Stimulated activated CD4-positive, alpha-beta T cell treated with anti-CD3 and anti-CD28 coated beads, Interleukin-4, amount 100 ng/mL, for 4 hours (primary cell): ENCODE data around the gene LMOD1.
"Not testable (repeated sequence)": the region's sequence is repeated elsewhere in the genome, so short reads cannot be mapped to it uniquely, and the experiment has no call there.

Experiments
- DNase-seq, 2 experiments: peaks; one replicate each; pipeline ENCODE4 v3.0.0-alpha.2; 2020

LMOD1 gene

DNA sequence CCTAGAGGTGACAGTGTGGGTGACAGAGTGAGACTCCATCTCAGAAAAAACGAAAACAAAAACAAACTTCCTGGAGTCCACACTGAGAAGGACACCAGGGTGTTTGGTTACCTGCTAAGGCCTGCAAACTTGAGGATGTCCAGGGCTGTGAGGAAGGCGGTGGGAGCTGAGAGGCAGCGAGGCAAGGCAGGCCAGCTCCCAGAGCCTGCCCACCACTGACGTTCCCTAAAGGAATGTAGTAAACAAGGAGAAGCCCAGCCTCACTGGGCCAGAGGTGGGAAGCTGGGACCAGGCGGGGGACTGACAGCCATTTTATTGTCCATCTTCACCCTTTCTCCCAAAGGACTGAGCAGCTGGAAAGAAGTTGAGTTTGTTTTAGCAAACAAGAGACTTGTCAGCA, 33.5 kb downstream of the LMOD1 start:
- DNase-seq = no peak

- DNase-seq = no peak
These were observed 34.3 kb downstream of the LMOD1 start for GRCh38 chr1:201911826-201912571.

- no peak for DNase-seq
These were observed 38.7 kb downstream of the LMOD1 start for GRCh38 chr1:201907621-201908020.

DNA sequence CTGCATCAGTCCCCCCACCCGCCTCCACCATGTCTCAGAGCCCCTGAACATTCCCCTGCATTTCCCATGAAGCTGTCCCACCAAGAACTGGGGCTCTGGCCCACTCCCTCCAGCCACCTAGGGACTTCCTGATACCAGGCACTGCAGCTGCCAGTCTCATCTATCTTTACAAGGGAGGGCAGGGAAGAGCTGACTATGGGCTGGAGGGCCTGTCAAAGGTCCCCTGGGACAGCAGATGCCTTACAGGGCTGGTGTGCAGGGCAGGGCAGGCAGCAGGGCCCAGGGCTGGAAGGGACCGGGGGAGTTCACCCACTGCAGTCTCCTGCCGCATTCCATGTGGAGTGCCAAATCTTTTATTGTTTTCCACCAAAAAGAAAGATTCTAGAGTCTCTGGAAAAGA, 40.0 kb downstream of the LMOD1 start:
- DNase-seq = no peak

DNA sequence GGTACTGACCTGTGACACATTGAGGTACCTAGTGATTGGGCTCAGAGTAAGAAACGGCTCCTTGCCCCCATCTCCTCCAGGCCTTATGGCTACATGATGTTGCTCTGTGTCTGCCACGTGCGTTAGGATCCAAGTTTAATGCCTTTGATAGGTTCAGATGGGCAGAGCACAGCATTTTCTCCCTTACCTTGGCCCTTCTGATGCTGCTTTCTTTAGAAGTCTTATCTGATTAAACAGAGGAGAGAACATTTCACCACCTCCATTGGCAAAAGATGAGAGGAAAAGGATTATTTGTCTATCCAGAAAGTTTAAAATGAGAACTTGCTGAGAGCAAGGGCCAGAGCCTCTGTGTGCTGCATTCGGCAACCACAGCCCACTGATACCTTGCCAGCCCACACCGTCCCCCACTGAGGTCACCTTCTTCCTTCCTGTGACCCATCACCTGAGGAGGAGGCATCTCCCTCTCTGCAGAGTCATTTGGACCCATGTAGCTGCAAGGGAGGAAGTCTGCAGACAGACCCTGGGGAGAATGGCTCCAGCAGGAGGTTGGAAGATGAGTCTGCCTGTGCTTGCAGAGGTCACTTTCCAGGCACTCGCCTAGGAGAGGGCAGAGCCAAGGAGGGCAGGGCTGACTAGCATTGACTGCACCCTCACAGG, 41.0 kb downstream of the LMOD1 start:
- DNase-seq = no peak

- DNase-seq = no peak
These were observed 41.8 kb downstream of the LMOD1 start for GRCh38 chr1:201904579-201904978.

DNA sequence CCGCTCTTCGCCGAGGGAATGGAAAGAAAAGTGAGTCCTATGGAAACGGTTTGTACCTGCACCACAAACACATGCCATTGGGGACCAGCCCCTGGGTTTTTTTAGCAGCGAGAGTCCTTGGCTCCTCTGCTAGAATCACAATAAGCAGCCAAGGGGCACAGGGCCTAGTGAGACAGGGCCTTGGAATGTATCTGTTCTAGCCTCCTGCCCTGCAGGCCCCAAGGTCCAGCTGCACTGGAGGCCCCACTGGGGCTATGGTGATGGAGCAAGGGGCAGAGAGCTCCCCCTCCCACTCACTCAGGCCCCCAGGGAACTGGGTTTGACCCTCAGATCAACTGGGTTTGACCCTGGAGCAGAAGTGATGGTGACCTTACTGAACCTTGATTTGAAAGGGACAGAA, 43.2 kb downstream of the LMOD1 start:
- DNase-seq = no peak

- DNase-seq = no peak
These were observed 44.1 kb downstream of the LMOD1 start for GRCh38 chr1:201902198-201902597.

DNA sequence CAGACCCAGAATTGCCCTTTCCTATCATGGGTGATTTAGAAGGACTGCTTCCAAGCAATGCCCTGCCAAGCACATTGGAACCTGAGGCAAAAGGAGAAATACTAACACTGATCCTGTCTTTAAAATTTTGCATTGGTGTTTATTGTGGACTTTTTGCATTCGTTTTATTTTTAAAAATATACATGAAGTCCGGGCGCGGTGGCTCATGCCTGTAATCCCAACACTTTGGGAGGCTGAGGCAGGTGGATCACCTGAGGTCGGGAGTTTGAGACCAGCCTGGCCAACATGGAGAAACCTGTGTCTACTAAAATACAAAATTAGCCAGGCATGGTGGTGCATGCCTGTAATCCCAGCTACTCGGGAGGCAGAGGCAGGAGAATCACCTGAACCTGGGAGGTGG, 45.3 kb downstream of the LMOD1 start:
- DNase-seq = not testable (repeated sequence)

- no peak for DNase-seq
These were observed 45.9 kb downstream of the LMOD1 start for GRCh38 chr1:201900476-201900875.

DNA sequence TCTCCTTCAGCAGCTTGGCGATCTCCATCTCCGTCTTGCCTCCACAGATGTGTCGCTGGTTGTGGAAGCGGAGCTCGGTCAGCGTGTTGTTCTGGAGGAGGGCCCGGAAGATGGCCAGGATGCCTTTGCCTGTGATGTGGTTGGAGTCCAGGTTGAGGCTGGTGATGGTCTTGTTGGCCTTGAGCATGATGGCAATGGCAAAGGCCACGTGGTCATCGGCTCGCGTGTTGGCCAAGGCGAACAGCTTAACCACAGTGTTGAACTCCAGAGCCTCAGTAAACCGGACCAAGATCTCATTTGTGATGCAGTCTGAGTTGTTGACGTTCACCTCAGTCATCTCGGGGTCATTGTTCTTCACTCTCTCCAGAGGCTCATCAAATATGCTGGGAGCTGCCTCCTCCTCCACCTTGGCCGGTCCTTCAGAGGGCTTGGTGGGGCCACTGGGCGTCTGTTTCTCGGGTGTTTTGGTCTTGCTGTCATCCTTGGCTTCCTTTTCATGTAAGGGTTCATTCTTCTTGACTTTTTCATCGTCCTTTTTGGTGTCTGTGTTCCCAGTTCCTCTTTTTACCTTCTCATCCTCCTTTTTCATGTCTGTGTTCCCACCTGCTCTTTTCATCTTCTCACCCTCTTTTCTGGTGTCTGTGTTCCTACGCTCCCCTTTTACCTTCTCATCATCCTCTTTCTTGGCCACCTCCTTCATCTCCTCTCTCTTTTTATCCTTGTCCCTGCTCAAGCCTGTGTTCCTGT, 46.5 kb downstream of the LMOD1 start:
- DNase-seq = no peak

DNA sequence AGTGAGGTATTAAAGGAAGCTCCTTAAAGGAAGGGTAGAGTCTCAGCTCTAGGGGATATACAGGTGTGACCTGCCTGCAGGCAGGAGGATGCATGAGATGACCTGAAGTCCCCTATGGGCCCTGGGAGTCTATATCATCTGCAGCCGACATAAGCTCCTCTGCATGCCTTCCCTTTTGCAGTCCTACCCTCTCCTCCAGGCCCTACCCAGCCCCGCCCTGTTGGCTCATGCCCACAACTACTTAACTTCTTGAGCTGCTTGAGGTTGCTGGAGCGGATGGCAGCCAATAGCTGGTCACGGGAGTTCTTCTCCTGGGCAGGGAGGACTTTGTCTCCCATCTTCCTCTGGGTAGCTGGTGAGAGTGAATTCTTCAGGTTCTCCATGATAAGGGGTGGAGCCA, 47.4 kb downstream of the LMOD1 start:
- no peak for DNase-seq

GRCh38 chr1:201898240-201898894, 48.0 kb downstream of the LMOD1 start:
- no peak for DNase-seq

GRCh38 chr1:201896951-201897391, 49.4 kb downstream of the LMOD1 start:
- no peak for DNase-seq

- DNase-seq = peak; percentile 74 to 75
These were observed 50.2 kb downstream of the LMOD1 start for GRCh38 chr1:201895913-201896807.

DNA sequence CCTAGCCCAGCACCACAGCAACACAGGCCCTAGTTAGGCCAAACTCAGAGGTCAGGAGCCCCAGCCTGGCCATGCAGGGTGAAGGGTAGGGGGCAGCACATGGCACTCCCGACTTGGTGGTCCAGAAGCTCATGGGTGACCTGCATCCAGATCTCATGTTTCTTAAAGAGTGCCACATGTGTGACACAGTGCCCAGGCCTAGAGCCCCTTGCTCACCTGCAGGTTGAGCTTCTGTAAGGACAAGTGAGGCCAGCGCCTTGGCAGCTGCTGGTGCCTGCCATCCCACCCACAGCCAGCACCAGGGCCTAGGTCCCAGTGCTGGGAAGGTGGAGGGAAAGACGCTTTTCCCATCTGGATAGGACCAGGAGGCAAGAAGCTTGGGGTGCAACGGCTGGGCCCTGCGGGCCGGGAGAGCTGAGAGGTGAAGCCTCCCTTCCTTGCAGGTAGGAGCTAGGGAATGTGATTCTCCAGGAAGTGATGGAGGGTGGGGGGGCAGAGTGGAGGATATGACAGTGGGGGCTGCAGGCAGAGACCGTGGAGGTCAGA, 51.2 kb downstream of the LMOD1 start:
- no peak for DNase-seq

GRCh38 chr1:201894343-201895119, 51.8 kb downstream of the LMOD1 start:
- DNase-seq = no peak

- DNase-seq = no peak
These were observed 52.9 kb downstream of the LMOD1 start for GRCh38 chr1:201893431-201893830.

DNA sequence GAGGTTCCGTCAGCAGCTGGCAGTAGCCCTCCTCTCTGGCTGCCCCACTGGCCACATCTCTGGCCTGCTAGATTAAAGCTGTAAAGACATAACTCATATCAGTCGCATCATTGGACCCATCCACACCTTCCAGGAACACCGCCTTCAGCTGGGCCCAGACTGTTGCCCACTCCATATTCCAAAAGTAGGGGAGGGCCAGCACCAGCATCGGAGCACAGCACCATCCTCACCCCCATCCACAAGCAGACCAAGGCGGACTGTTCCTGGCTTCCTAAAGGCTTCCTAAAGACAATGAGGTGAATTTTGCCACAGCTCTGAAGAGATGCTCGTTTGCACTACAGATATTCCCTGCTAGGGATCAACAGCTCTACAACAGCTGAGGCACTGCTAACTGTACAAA, 54.1 kb downstream of the LMOD1 start:
- DNase-seq = no peak

GRCh38 chr1:201891451-201892045, 54.8 kb downstream of the LMOD1 start:
- no peak for DNase-seq
